Stimulated activated CD4-positive, alpha-beta T cell treated with anti-CD3 and anti-CD28 coated beads, Interleukin-12 subunit alpha, Interleukin-12 subunit beta, amount 100 ng/mL, for 48 hours (primary cell): ENCODE measurements around the gene CA10.

ENCODE experiments used
- DNase-seq, 3 donors: peaks; one replicate each; pipeline ENCODE4 v3.0.0-alpha.2; 2020; ENCODE audit warnings: low read depth in 2 of 3, low spot score in 1 of 3

Gene CA10

GRCh38 chr17:51652529-51652928 is 506.0 kb downstream of the CA10 start:
- no peak for DNase-seq

DNA sequence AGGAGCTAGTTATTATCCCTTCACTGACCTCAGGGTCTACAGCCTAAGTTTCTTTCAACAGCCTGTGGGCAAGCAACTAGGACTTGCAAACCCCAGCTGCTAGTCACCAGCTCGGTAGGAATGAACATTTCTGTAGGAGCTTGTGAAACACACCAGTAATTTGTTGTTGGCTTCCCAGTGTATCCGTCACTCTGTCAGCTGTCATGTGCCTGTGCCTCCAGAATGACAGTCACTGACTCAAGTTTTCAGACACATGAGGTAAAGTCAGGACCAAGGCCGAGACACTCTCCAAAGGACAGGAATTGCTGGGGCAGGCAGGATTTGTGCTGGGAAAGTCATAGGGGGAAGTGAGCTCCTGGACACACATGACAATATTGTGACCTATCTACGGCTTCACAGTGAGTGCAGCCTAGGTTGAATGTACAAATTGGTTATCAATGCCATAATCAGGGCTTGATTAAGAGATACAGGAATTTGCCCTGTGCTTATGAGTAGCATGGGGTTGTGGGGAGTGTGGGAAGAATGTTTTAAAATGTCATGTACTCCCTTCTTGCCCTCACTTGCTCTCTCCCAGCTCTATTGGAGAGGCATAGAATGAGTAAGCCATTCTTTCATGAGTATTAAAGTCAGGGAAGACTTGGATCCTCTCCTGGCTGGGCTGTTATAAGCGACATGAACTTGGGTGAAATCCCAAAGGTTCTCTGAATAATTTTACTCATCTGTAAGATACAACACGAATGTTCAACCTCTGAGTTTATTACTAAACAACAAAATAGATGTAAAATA is 506.8 kb downstream of the CA10 start:
- DNase-seq, result no peak

DNA sequence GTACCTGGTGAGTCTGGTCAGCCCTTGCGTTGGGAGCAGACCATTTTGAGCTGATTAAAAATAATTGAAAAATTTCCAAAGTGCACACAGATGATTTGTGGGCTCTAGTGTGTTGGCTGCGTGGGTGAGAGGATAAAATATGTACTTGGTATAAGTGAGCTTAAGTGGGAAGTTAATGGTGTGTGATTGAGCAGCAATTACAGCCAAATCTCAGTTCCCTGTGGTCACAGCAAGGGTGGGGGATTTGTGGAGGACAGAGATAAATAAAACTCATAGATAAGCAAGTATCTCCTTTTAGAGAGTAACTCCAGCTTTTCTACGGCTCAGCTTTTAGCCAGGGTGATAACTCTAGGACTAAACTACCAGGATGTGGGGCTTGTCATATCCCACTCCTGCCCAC is 507.7 kb downstream of the CA10 start:
- no peak for DNase-seq

GRCh38 chr17:51650202-51650601 is 508.3 kb downstream of the CA10 start:
- DNase-seq, result no peak

GRCh38 chr17:51647826-51648225 is 510.7 kb downstream of the CA10 start:
- no peak for DNase-seq

GRCh38 chr17:51647067-51647466 is 511.4 kb downstream of the CA10 start:
- no peak for DNase-seq

GRCh38 chr17:51646539-51646938 is 512.0 kb downstream of the CA10 start:
- DNase-seq, result no peak

- no peak for DNase-seq
These were observed 513.5 kb downstream of the CA10 start for GRCh38 chr17:51645056-51645455.

DNA sequence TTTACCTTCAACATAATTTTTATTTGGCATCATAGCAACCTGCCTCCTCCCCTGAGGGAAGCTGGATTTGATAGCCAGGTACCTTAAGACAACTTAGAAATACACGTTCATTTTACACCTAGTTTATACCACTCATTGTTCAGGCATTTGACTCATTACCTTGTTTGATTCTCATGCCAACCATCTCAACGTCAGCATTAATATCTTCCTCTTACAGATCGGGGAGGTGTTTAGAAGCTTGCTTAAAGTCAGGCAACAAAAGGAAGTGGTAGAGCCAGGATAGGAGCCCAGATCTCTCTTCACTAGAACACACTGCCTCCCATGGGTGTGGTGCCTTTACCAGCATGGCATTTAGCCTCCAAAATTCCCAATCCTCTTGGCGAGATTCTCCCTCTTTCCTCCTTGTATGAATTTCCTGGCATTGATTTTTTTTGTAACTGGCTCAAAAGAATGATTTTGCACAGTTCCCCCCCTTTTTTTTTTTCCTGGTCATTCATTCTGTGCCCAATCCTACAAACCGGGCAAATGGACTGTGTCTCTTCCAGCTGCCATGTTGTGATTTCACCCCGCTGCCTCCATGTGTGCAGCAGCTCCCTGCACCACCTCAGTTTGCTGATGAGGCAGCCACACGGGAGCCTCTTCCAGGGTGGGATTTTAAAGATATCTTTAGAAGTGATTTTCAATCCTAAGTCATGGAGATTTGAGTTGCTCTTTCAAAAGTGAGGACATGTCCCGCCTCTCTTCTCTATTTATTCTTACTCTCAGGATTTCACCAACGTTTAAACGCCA is 514.6 kb downstream of the CA10 start:
- DNase-seq, result no peak

DNA sequence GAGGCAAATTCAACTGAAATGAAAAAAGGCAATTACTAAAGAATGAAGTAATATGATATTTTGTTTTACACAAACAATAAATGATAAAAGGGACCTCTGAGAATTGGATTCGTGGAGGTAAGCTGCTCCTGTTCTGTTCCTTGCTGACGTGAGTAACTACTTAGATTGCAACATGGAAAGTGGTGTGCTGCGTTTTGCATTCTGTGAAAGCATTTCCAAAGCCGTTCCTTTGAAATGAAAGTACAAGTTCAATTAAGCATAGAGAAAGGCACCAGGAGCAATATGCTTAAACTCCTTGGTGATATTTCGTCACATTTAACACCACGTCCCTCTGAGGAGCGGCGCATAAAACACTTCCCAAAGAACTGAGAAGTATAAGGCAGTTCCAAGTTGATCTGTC is 516.5 kb downstream of the CA10 start:
- DNase-seq, result no peak

DNA sequence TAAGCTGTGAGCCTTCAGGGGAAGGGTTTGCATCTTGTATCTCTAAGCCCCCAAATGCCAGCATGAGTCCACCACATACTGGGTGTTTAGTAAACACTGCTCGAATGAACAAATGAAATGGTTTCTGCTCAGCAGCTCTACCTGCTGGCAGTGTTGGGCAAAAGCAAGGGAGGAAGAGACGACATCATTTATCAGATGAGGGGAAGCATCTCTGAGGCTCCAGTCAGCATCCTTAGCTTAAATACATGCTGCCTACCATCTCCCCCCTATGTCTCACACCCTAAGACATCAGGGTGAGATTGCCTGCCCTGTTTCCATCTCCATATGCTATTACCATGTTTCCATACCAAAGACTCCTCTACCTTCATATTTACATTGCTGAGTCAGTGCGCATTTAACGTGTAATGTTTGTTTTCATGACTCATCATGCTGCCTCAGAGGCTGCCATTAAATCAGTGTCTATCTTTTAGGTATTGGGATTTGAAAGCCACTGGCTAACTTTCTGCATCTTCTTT is 518.3 kb downstream of the CA10 start:
- DNase-seq, result peak in 2 of 3 donors; percentile 0 to 2

DNA sequence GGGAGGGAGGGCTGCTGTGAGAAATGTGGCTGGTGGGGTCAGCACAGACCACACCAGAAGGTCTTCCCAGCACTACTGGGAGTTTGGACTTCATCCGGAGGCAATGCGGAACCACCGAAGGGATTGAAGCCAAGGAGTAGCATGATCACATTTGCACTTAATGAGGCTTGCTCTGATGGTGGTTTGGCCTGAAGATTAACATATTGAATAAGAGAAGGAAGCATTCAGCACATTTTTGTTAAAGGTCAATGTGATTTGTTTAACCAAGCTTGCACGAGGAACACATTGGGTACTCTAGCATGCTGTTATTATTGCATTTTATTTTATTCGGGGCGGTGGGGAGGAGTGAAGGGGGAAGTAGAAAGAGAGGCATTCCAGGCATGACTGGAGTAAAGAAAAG is 519.5 kb downstream of the CA10 start:
- DNase-seq, result no peak

DNA sequence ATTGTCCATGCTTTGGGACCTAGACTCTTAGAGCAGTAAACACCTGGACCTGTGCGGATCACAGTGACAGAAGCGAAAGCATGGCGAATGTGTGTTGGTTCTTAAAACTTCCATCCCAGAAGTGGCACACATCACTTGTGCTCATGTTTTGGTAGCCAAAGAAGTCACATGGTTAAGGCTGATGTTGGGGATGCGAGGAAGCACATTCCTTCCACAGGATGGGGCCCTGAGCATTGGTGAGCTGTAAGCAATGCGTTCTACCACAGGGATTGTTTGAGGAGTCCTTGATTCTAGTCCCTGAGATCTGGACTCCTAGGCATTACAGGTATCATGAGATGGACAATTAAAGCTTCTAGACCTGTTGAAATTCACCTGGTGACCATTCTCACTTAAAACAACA is 522.2 kb downstream of the CA10 start:
- DNase-seq, result no peak

DNA sequence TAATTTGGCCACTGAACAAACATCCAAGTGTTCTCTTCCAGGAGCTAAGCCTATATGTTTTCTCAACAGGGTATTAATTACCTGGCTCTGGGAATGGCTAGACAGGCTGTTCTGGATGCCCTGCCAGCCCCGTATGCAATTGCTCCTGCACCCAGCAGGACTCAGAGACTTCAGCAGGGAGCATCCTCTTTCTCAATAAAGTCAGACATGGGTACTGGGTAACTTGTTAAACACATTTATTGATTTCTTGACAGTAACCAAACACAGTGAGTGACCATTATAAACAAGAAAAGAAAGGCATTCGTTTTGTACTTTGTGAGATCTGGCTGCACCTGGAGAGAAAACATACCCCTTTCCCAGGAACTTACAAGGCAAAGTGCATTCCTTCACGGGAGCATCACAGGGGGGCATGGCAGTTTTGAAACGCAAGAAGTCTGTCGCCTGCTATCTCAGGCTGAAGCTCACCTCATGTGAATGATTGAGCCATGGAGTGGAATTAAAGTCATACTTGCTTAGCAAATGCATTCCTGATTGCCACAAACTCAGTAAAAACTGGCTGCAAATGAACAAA is 528.3 kb downstream of the CA10 start:
- no peak for DNase-seq

DNA sequence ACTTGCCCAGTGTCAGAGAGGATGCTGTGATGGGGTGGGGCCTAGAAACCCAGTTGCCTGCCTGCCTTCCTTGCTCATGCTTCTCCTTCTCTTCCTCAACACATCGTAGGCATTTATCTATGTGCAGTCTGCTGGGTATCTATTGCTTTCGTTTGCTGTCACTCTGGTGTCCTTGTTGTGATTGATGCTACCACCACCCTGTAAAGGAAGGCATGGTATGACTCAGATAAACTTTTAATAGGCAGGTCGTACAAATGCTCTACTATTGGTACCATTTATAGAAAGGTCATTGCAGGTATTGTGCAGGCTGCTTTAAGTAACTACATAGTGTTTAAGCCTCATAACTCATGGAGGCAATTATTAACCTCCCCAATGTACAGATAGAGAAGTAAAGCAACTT is 529.3 kb downstream of the CA10 start:
- DNase-seq, result no peak

DNA sequence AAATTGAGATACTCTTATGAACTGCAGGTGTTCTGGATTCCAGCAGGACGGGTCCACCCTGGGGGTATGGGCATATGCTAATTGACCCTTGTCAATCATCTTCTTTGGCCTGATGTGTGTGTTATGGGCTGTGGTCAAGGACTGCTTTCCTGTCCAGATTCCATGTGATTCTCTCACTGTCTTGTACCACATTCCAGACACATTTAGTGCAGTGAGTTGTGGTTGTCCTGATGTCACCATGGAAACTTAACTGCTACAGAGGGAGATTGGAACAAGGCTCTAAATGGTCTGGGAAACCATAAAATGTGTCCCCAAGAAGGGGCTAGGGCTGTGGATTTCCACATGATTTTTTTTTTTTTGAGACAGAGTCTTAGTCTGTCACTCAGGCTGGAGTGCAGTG is 530.7 kb downstream of the CA10 start:
- DNase-seq, result no peak

GRCh38 chr17:51618476-51618875 is 540.0 kb downstream of the CA10 start:
- no peak for DNase-seq

DNA sequence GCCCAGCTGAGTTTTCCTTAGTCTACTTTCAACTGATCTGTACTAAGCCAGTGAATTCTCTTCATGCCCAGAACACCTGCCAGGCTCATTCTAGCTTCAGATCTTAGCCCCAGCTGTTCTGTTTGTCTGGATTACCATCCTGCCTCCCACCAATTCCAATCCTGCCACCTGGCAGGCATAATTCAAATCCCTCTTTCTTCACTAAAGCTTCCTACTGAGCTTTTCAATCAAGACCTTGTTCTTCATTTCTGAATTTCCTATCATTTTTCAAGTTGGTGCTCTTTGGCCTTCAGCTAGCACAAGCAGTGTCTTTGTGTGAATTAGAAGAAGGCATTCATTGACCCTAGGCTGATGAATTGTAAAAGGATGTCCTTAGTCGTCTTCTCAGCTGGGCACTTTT is 540.5 kb downstream of the CA10 start:
- DNase-seq, result no peak

DNA sequence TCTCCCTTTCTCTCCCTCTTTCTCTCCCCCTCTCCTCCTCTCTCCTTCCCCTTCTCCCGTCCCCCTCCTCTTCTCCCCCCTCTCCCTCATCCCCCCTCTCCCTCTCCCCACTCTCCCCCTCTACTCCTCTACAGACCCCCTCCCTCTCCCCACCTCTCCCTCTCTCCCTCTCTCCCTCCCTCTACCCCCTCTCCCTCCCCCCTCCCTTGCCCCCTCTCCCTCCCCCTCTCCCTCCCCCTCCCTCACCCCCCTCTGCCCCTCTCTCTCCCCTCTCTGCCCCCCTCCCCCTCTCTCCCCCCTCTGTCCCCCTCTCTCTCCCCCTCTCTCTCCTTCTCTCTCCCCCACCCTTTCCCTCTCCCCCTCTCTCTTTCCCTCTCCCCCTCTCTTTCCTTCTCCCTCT is 545.3 kb downstream of the CA10 start:
- DNase-seq, result no peak

DNA sequence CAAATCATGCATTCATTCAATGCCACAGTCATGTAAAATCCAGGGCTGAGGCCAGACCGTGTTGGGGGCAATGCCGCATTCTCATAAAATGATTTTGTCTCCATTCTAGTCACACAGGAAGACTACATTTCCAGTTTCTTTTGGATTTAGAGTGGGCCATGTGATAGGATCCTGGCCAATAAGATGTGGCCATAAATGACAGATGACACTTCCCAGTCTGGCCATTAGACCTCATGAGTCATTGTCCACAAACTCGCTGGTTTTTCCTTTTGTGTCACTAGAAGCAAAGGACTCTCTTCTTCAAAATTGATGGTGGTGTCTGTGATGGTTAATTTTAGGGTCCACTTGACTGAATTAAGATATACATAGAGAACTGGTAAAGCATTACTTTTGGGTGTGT is 545.8 kb downstream of the CA10 start:
- DNase-seq, result no peak

DNA sequence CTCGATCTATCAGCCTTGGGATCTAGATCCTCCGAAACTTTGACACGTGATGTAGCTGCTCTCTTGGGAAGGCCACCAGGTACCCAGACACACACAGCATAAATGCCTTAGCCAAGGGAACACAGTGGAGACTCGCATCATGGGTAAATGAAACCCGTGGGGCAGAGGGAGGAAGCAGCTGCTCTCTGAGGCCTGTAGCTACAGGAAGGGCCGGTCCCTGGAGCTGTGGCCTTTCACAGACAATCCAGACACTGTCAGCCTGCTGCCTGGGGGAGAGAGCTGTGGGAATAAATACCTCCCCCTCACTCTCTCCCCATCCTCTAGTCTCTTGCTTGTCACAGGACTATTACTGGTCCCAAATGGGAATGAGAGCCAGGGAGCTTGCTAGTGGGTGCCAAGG is 546.9 kb downstream of the CA10 start:
- DNase-seq, result no peak

DNA sequence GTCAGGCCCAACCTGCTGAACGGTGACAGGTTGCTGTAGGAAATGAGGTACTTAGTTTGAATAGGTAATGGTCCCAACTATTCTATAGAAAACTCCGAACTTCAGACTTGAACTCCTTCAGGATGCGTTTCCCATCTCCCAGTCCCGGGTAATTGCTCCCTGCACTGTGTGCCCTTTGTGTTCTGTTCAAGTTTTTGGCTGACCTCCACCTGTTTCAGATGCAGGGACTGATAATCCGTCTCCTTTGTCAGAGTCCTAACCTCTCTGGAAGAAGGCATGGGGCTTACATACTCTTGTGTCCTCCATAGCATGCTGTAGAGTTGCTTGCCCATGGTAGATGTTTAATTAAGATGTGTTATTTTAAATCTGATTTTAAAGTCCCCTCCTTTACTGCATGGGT is 547.7 kb downstream of the CA10 start:
- DNase-seq, result no peak
